ENCODE measurements around the gene MAP7D1.

DNA sequence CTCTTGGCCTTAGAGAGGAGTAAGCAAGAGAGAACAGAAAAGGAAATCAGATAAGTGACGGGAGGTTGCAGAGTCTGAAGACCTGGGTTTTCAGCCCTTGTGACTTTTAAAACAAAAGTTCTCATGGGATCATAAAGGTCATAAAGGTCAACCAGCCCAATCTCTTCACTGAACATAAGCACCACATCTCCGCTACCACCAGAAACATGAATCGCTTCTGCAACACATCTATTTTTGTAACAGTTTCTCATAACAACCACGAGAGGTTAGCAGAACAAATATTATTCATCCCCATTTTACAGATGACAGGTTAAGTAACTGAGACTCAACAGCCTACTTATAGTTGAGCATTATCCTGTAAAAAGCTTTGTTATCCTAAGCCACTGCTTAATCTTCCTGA, 12.5 kb upstream of the MAP7D1 start:
- TF ChIP-seq, protein P1, sequence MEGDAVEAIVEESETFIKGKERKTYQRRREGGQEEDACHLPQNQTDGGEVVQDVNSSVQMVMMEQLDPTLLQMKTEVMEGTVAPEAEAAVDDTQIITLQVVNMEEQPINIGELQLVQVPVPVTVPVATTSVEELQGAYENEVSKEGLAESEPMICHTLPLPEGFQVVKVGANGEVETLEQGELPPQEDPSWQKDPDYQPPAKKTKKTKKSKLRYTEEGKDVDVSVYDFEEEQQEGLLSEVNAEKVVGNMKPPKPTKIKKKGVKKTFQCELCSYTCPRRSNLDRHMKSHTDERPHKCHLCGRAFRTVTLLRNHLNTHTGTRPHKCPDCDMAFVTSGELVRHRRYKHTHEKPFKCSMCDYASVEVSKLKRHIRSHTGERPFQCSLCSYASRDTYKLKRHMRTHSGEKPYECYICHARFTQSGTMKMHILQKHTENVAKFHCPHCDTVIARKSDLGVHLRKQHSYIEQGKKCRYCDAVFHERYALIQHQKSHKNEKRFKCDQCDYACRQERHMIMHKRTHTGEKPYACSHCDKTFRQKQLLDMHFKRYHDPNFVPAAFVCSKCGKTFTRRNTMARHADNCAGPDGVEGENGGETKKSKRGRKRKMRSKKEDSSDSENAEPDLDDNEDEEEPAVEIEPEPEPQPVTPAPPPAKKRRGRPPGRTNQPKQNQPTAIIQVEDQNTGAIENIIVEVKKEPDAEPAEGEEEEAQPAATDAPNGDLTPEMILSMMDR (IDR thresholded peaks at IDR 0.05; ENCODE audit: low read depth, low read length) = no peak
- no peak for TF ChIP-seq POLR2A (IDR thresholded peaks at IDR 0.05; ENCODE audit: extremely low read depth, insufficient read length)
- no peak for TF ChIP-seq MAX (IDR thresholded peaks at IDR 0.05; ENCODE audit: low read depth, low read length)
- no peak for TF ChIP-seq MYC (IDR thresholded peaks at IDR 0.05; ENCODE audit: low read depth, low read length)
